PFSK-1 (cell line): ENCODE data around the gene IL37.

Source experiments
- FOXP2 ChIP-seq: optimal IDR thresholded peaks from 2 replicates; pipeline ENCODE3; 2011; ENCODE audit warnings: borderline replicate concordance, control low read depth, inconsistent platforms; ENCODE audit not compliant: insufficient read depth; ENCODE audit errors: extremely low read length, extremely low read depth
- POLR2AphosphoS5 ChIP-seq: IDR thresholded peaks from 2 replicates; pipeline ENCODE4 v1.6.1; 2012; ENCODE audit warnings: low read depth, mild to moderate bottlenecking, control low read depth, low read length, moderate library complexity
- REST ChIP-seq, 2 experiments: IDR thresholded peaks; 2 replicates each; pipeline versions ENCODE4 v1.6.1 to v1.8.0; 2011 to 2012; ENCODE audit warnings: low read depth in 2 of 2, low read length in 2 of 2, control low read depth in 1 of 2, inconsistent platforms in 1 of 2, mild to moderate bottlenecking in 1 of 2, moderate library complexity in 1 of 2; ENCODE audit not compliant: insufficient read depth in 1 of 2
- SIN3A ChIP-seq: IDR thresholded peaks from 2 replicates; pipeline ENCODE4 v1.6.1; 2012; ENCODE audit warnings: mild to moderate bottlenecking, low read length, moderate library complexity, borderline replicate concordance; ENCODE audit not compliant: insufficient read depth
- TAF1 ChIP-seq: IDR thresholded peaks from 2 replicates; pipeline ENCODE4 v1.6.1; 2012; ENCODE audit warnings: low read length, control low read depth, borderline replicate concordance; ENCODE audit not compliant: insufficient read depth

IL37 gene

GRCh38 chr2:112960230-112960825, 49.4 kb downstream of the IL37 start:
- no peak for TF ChIP-seq REST (IDR thresholded peaks at IDR 0.05; ENCODE audit: insufficient read depth in 1 of 2, low read depth in 2 of 2, low read length in 2 of 2)

- TF ChIP-seq SIN3A = no peak
- no peak for TF ChIP-seq FOXP2
- TF ChIP-seq TAF1 = no peak
Observed at GRCh38 chr2:112962308-112963175, 51.6 kb downstream of the IL37 start.

GRCh38 chr2:112967023-112967422, 56.1 kb downstream of the IL37 start:
- no peak for TF ChIP-seq FOXP2
- no peak for TF ChIP-seq SIN3A
- no peak for TF ChIP-seq TAF1
- no peak for TF ChIP-seq POLR2AphosphoS5
- TF ChIP-seq REST (IDR thresholded peaks at IDR 0.05; ENCODE audit: insufficient read depth in 1 of 2, low read depth in 2 of 2, low read length in 2 of 2) = no peak
